Stomach (tissue), 4 donors: ENCODE measurements around the gene PLPP2.

Experiments used
- EP300 ChIP-seq: sonication (generic); formaldehyde crosslinking; IDR thresholded peaks from one replicate; pipeline ENCODE4 v1.6.1; 2017; ENCODE audit warnings: antibody characterized with exemption
- POLR2A ChIP-seq, 4 donors: fragments of 450-650 bp; IDR thresholded peaks; one replicate each; pipeline ENCODE4 v1.6.1; 2016; ENCODE audit warnings: antibody characterized with exemption in 4 of 4, control low read depth in 2 of 4, mild to moderate bottlenecking in 1 of 4, moderate library complexity in 1 of 4
- TF ChIP-seq, protein P1 (sequence below), 7 experiments: fragments of 450-650 bp in 4 of 7; fragments of 200-600 bp in 3 of 7; sonication (generic) in 3 of 7; IDR thresholded peaks; one replicate each; pipeline ENCODE4 v1.5.1; 2016 to 2019; ENCODE audit warnings: antibody characterized with exemption in 7 of 7, control low read depth in 2 of 7, mild to moderate bottlenecking in 1 of 7

DNA sequence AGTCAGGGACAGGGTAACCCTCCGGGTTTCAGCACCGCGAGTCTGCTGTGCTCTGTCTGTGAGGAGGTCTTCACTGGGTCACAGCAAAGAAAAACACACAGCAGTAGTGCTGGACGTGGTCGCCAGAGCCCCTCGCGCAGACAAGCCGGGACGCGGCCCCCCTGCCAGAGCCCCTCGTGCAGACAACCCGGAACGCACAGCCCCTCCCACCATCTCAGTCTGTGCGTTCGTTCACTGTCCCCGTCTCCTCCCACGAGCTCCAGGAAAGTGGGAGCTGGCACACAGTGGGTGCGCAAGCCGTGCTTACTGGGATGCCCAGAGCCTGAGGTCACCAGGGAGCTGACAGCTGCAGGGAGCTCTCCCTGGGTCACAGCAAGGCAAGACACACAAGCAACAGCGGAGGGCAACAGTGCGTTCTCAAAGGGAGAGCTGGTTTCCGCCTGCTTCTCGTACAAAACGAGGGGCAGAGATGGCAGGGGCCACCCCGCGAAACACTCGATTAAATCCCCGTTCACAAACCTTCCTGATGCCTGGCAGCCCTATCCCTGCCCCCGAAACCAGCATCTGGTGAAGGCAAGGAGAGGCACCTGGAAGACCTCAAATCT, 3.2 kb upstream of the PLPP2 start:
- TF ChIP-seq, protein P1, sequence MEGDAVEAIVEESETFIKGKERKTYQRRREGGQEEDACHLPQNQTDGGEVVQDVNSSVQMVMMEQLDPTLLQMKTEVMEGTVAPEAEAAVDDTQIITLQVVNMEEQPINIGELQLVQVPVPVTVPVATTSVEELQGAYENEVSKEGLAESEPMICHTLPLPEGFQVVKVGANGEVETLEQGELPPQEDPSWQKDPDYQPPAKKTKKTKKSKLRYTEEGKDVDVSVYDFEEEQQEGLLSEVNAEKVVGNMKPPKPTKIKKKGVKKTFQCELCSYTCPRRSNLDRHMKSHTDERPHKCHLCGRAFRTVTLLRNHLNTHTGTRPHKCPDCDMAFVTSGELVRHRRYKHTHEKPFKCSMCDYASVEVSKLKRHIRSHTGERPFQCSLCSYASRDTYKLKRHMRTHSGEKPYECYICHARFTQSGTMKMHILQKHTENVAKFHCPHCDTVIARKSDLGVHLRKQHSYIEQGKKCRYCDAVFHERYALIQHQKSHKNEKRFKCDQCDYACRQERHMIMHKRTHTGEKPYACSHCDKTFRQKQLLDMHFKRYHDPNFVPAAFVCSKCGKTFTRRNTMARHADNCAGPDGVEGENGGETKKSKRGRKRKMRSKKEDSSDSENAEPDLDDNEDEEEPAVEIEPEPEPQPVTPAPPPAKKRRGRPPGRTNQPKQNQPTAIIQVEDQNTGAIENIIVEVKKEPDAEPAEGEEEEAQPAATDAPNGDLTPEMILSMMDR (IDR thresholded peaks at IDR 0.05) = no peak
- TF ChIP-seq POLR2A (IDR thresholded peaks at IDR 0.05) = no peak
- no peak for TF ChIP-seq EP300
